Measurements from ENCODE around the gene TRMU. TPM values are rescaled to one million over a fixed set of nuclear protein-coding genes. Genes with fewer than 3 reads are reported as not detected.

TRMU gene
- total and polyA plus RNA-seq, 2 of the 8 experiments (the other 6 are each of a cell fraction or from before 2014, with no cell fraction given): 43.4 to 70.6 TPM

DNA sequence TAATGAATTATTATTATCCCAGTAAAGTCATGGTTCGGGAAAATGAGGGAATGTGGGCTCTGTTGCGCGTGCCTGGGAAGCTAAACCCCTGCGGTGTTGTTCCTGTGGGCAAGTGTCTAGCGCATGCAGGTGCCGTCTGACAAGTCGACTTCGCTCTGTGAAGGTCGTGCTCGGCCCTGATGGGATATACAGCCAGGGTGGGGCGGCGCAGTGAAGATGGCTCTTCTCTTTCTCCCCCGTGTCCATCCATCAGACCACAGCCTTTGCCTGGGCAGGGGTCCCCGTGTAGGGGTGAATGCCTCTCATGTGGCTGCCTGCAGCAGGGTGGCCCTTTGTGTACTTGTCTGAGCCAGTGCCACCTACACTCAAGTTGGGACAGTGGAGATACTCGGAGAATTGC lies 12.8 kb upstream of the TRMU start:
- peaks cover 4 to 12% of the 10 kb centered on the region in 2 experiments for H4K20me1 ChIP-seq (replicated peaks in 1 of 2; ENCODE audit: control insufficient read depth in 1 of 2, insufficient read depth in 2 of 2, low read length in 2 of 2)
- no peaks in the 10 kb centered on the region for H3K9me3 ChIP-seq (ENCODE audit: insufficient read depth in 2 of 2, low read depth in 1 of 2, low read length in 1 of 2)
- H3K23ac ChIP-seq (ENCODE audit: insufficient read length): no peak overlapping the region
- H3K4me2 ChIP-seq (ENCODE audit: insufficient read depth in 1 of 2, low read depth in 2 of 2, low read length in 2 of 2): no peak overlapping the region
- H3K79me2 ChIP-seq (ENCODE audit: control insufficient read depth in 1 of 2, insufficient read depth in 2 of 2, low read length in 2 of 2): no peaks in the 10 kb centered on the region
- no peak overlapping the region for H3K4ac ChIP-seq (replicated peaks; ENCODE audit: insufficient read length, low read depth, low read length)
- ChIA-PET CTCF (ENCODE audit: partially characterized antibody) (no interaction called here), POLR2A (ENCODE audit: partially characterized antibody) (no interaction called here)
- H3K4me3 ChIP-seq (ENCODE audit: extremely low read depth in 1 of 4, insufficient read depth in 2 of 4, low read depth in 3 of 4, low read length in 4 of 4): no peak overlapping the region
- peaks cover 5% of the 10 kb centered on the region; the same call in 1 of the 2 replicates for H3K79me1 ChIP-seq (ENCODE audit: low read depth, low read length)
- no peak overlapping the region for H2BK120ac ChIP-seq (replicated peaks; ENCODE audit: low read depth, low read length)
- FAIRE-seq (no peak), DNase-seq (ENCODE audit: low read depth in 1 of 2, low spot score in 2 of 2) (no peak)
- H3K27me3 ChIP-seq (replicated peaks in 1 of 4; ENCODE audit: control insufficient read depth in 3 of 4, extremely low read depth in 1 of 4, insufficient read depth in 3 of 4, low read length in 3 of 4): no peaks in the 10 kb centered on the region
- H4K8ac ChIP-seq (ENCODE audit: extremely low read depth, insufficient read depth, low read length): no peak overlapping the region
- no peak overlapping the region for H2BK12ac ChIP-seq (ENCODE audit: low read depth, low read length)
- H2AK5ac ChIP-seq (ENCODE audit: low read depth, low read length): no peak overlapping the region
- no peak overlapping the region for H2BK20ac ChIP-seq (ENCODE audit: low read length)
- 90% methylated on average over 15 of the region's 15 CpGs; no CpG with 5 or more reads in 1 of the 2 experiments for WGBS, 2 experiments (ENCODE audit: extremely low coverage in 1 of 2, insufficient coverage in 1 of 2, insufficient read length in 1 of 2, insufficient replicate concordance in 2 of 2, low coverage in 1 of 2, low lambda C conversion rate in 2 of 2, missing lambda C conversion rate in 1 of 2)
- H3K4me1 ChIP-seq (replicated peaks in 1 of 4; ENCODE audit: control insufficient read depth in 3 of 4, insufficient read depth in 4 of 4, low read length in 3 of 4): no peaks in the 10 kb centered on the region
- H2AFZ ChIP-seq (ENCODE audit: low read length): no peak overlapping the region
- no peak overlapping the region for H4K91ac ChIP-seq (replicated peaks; ENCODE audit: insufficient read length, low read length)
- no peak overlapping the region for H4K5ac ChIP-seq (ENCODE audit: insufficient read length, low read depth, low read length)
- no peak overlapping the region for H3K18ac ChIP-seq (ENCODE audit: extremely low read depth, low read length)
- H3K9ac ChIP-seq (replicated peaks in 1 of 4; ENCODE audit: extremely low read depth in 1 of 4, low read depth in 3 of 4, low read length in 3 of 4): no peak overlapping the region
- peaks cover 12 to 43% (median 22%) of the 10 kb centered on the region in 4 experiments; a peak in 7 of 8 replicates for H3K36me3 ChIP-seq (ENCODE audit: control insufficient read depth in 2 of 4, insufficient read depth in 4 of 4, low read length in 3 of 4)
- H3K14ac ChIP-seq (ENCODE audit: insufficient read length): no peak overlapping the region
- no peak overlapping the region for H2BK5ac ChIP-seq (ENCODE audit: low read depth, low read length)
- H3K27ac ChIP-seq (ENCODE audit: low read depth, low read length): no peak overlapping the region
- no peak overlapping the region for H2BK15ac ChIP-seq (ENCODE audit: low read length)
- H3K56ac ChIP-seq (replicated peaks; ENCODE audit: insufficient read length, low read depth, low read length): no peak overlapping the region
- H3K23me2 ChIP-seq (ENCODE audit: low read depth, low read length): no peaks in the 10 kb centered on the region
- TF ChIP-seq, protein P1, sequence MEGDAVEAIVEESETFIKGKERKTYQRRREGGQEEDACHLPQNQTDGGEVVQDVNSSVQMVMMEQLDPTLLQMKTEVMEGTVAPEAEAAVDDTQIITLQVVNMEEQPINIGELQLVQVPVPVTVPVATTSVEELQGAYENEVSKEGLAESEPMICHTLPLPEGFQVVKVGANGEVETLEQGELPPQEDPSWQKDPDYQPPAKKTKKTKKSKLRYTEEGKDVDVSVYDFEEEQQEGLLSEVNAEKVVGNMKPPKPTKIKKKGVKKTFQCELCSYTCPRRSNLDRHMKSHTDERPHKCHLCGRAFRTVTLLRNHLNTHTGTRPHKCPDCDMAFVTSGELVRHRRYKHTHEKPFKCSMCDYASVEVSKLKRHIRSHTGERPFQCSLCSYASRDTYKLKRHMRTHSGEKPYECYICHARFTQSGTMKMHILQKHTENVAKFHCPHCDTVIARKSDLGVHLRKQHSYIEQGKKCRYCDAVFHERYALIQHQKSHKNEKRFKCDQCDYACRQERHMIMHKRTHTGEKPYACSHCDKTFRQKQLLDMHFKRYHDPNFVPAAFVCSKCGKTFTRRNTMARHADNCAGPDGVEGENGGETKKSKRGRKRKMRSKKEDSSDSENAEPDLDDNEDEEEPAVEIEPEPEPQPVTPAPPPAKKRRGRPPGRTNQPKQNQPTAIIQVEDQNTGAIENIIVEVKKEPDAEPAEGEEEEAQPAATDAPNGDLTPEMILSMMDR (IDR thresholded peaks at IDR 0.05; ENCODE audit: control extremely low read depth in 1 of 3, insufficient read depth in 1 of 3, low read depth in 1 of 3, low read length in 3 of 3): no peak
- TF ChIP-seq TCF12 (IDR thresholded peaks at IDR 0.05; ENCODE audit: low read depth, low read length): no peak
- no peak for TF ChIP-seq EP300 (IDR thresholded peaks at IDR 0.05; ENCODE audit: borderline replicate concordance in 1 of 2, low read depth in 2 of 2, low read length in 2 of 2)
- TF ChIP-seq TAF7 (optimal IDR thresholded peaks at IDR 0.05; ENCODE audit: borderline replicate concordance, low read depth, low read length): no peak
- TF ChIP-seq RXRA (IDR thresholded peaks at IDR 0.05; ENCODE audit: insufficient read depth, low read depth, low read length): no peak
- TF ChIP-seq SP4 (IDR thresholded peaks at IDR 0.05; ENCODE audit: low read length): no peak
- no peak for TF ChIP-seq JUND (IDR thresholded peaks at IDR 0.05; ENCODE audit: low read length)
- TF ChIP-seq CHD1 (IDR thresholded peaks at IDR 0.05; ENCODE audit: low read depth, low read length): no peak
- no peak for TF ChIP-seq ZNF274 (IDR thresholded peaks at IDR 0.05; ENCODE audit: borderline replicate concordance, extremely low read depth, low read length)
- no peak for TF ChIP-seq SRF (IDR thresholded peaks at IDR 0.05; ENCODE audit: low read depth, low read length)
- no peak for TF ChIP-seq YY1 (IDR thresholded peaks at IDR 0.05; ENCODE audit: low read depth, low read length)
- no peak for TF ChIP-seq NRF1 (IDR thresholded peaks at IDR 0.05; ENCODE audit: low read depth, low read length)
- TF ChIP-seq CHD2 (IDR thresholded peaks at IDR 0.05; ENCODE audit: low read length): no peak
